ENCODE measurements around the gene ETF1.

Gene ETF1

GRCh38 chr5:138465261-138466124, 77.5 kb downstream of the ETF1 start, which contains the start of gene EGR1:
Gene EGR1, plus strand, starts transcription at chr5:138465479. Its CDS starts 283 bp downstream, at chr5:138465762.
- peak within 1 kb of the TSS; percentile 97 for H3K27ac ChIP-seq (ENCODE audit: insufficient read depth, low read length, poor library complexity, severe bottlenecking)
- peak within 1 kb of the TSS; percentile 90 for H3K4me3 ChIP-seq (ENCODE audit: insufficient read depth, low read depth, low read length, poor library complexity, severe bottlenecking)
- H3K27me3 ChIP-seq (replicated peaks; ENCODE audit: control insufficient read depth, insufficient read depth, low read length, poor library complexity, severe bottlenecking): no peaks in the 10 kb centered on the region
- peak; percentile 94 to 96 (median 94) for DNase-seq
- no peaks in the 10 kb centered on the region for H3K36me3 ChIP-seq (ENCODE audit: control insufficient read depth, insufficient read depth, low read length)
- no peaks in the 10 kb centered on the region for H3K9me3 ChIP-seq (ENCODE audit: control insufficient read depth, low read length)
- H3K4me1 ChIP-seq (ENCODE audit: control insufficient read depth, insufficient read depth, low read length, poor library complexity, severe bottlenecking): peaks cover 22% of the 10 kb centered on the region

- Histone ChIP-seq H3K36me3 (ENCODE audit: control insufficient read depth, insufficient read depth, low read length) (no peaks in the 10 kb centered on the region), H3K27me3 (replicated peaks; ENCODE audit: control insufficient read depth, insufficient read depth, low read length, poor library complexity, severe bottlenecking) (no peaks in the 10 kb centered on the region), H3K4me1 (ENCODE audit: control insufficient read depth, insufficient read depth, low read length, poor library complexity, severe bottlenecking) (peaks cover 28% of the 10 kb centered on the region), H3K9me3 (ENCODE audit: control insufficient read depth, low read length) (no peaks in the 10 kb centered on the region), H3K4me3 (ENCODE audit: insufficient read depth, low read depth, low read length, poor library complexity, severe bottlenecking) (peak overlapping the region; percentile 90), H3K27ac (ENCODE audit: insufficient read depth, low read length, poor library complexity, severe bottlenecking) (peak overlapping the region; percentile 97)
- DNase-seq: peak; percentile 95
Observed at GRCh38 chr5:138464388-138465260, 78.4 kb downstream of the ETF1 start.

- Histone ChIP-seq H3K27ac (ENCODE audit: insufficient read depth, low read length, poor library complexity, severe bottlenecking) (peak overlapping the region; percentile 97), H3K27me3 (replicated peaks; ENCODE audit: control insufficient read depth, insufficient read depth, low read length, poor library complexity, severe bottlenecking) (no peaks in the 10 kb centered on the region)
Observed at GRCh38 chr5:138464008-138464387, 79.0 kb downstream of the ETF1 start.

GRCh38 chr5:138463419-138464007, 79.5 kb downstream of the ETF1 start:
- Histone ChIP-seq H3K4me1 (ENCODE audit: control insufficient read depth, insufficient read depth, low read length, poor library complexity, severe bottlenecking) (peaks cover 39% of the 10 kb centered on the region), H3K4me3 (ENCODE audit: insufficient read depth, low read depth, low read length, poor library complexity, severe bottlenecking) (peak overlapping the region; percentile 90), H3K36me3 (ENCODE audit: control insufficient read depth, insufficient read depth, low read length) (no peaks in the 10 kb centered on the region), H3K27me3 (replicated peaks; ENCODE audit: control insufficient read depth, insufficient read depth, low read length, poor library complexity, severe bottlenecking) (no peaks in the 10 kb centered on the region), H3K9me3 (ENCODE audit: control insufficient read depth, low read length) (no peaks in the 10 kb centered on the region), H3K27ac (ENCODE audit: insufficient read depth, low read length, poor library complexity, severe bottlenecking) (peak overlapping the region; percentile 97)
- DNase-seq: no peak

More at GRCh38 chr5:138464008-138464387, 79.0 kb downstream of the ETF1 start:
- Histone ChIP-seq H3K36me3 (ENCODE audit: control insufficient read depth, insufficient read depth, low read length) (no peaks in the 10 kb centered on the region), H3K9me3 (ENCODE audit: control insufficient read depth, low read length) (no peaks in the 10 kb centered on the region), H3K4me3 (ENCODE audit: insufficient read depth, low read depth, low read length, poor library complexity, severe bottlenecking) (peak overlapping the region; percentile 90), H3K4me1 (ENCODE audit: control insufficient read depth, insufficient read depth, low read length, poor library complexity, severe bottlenecking) (peaks cover 34% of the 10 kb centered on the region)
- DNase-seq: peak; percentile 84 to 86 (median 85)

- Histone ChIP-seq H3K4me3 (ENCODE audit: insufficient read depth, low read depth, low read length, poor library complexity, severe bottlenecking) (no peak overlapping the region), H3K36me3 (ENCODE audit: control insufficient read depth, insufficient read depth, low read length) (no peaks in the 10 kb centered on the region), H3K4me1 (ENCODE audit: control insufficient read depth, insufficient read depth, low read length, poor library complexity, severe bottlenecking) (peaks cover 34% of the 10 kb centered on the region), H3K27me3 (replicated peaks; ENCODE audit: control insufficient read depth, insufficient read depth, low read length, poor library complexity, severe bottlenecking) (no peaks in the 10 kb centered on the region), H3K9me3 (ENCODE audit: control insufficient read depth, low read length) (no peaks in the 10 kb centered on the region), H3K27ac (ENCODE audit: insufficient read depth, low read length, poor library complexity, severe bottlenecking) (no peak overlapping the region)
- DNase-seq: no peak
Observed at GRCh38 chr5:138461343-138462125, 81.5 kb downstream of the ETF1 start.

GRCh38 chr5:138460032-138460693, 82.9 kb downstream of the ETF1 start:
- DNase-seq: no peak
- Histone ChIP-seq H3K4me3 (ENCODE audit: insufficient read depth, low read depth, low read length, poor library complexity, severe bottlenecking) (no peak overlapping the region), H3K27ac (ENCODE audit: insufficient read depth, low read length, poor library complexity, severe bottlenecking) (no peak overlapping the region)

GRCh38 chr5:138459311-138459933, 83.6 kb downstream of the ETF1 start:
- DNase-seq: peak; percentile 70 to 75 (median 74)

More at GRCh38 chr5:138460032-138460693, 82.9 kb downstream of the ETF1 start:
- no peaks in the 10 kb centered on the region for H3K9me3 ChIP-seq (ENCODE audit: control insufficient read depth, low read length)
- H3K27me3 ChIP-seq (replicated peaks; ENCODE audit: control insufficient read depth, insufficient read depth, low read length, poor library complexity, severe bottlenecking): no peaks in the 10 kb centered on the region
- no peaks in the 10 kb centered on the region for H3K36me3 ChIP-seq (ENCODE audit: control insufficient read depth, insufficient read depth, low read length)
- peaks cover 29% of the 10 kb centered on the region for H3K4me1 ChIP-seq (ENCODE audit: control insufficient read depth, insufficient read depth, low read length, poor library complexity, severe bottlenecking)

GRCh38 chr5:138458856-138459255, 84.2 kb downstream of the ETF1 start:
- Histone ChIP-seq H3K27ac (ENCODE audit: insufficient read depth, low read length, poor library complexity, severe bottlenecking) (peak overlapping the region; percentile 10), H3K9me3 (ENCODE audit: control insufficient read depth, low read length) (no peaks in the 10 kb centered on the region), H3K36me3 (ENCODE audit: control insufficient read depth, insufficient read depth, low read length) (no peaks in the 10 kb centered on the region), H3K4me3 (ENCODE audit: insufficient read depth, low read depth, low read length, poor library complexity, severe bottlenecking) (no peak overlapping the region), H3K4me1 (ENCODE audit: control insufficient read depth, insufficient read depth, low read length, poor library complexity, severe bottlenecking) (peaks cover 28% of the 10 kb centered on the region), H3K27me3 (replicated peaks; ENCODE audit: control insufficient read depth, insufficient read depth, low read length, poor library complexity, severe bottlenecking) (no peaks in the 10 kb centered on the region)
- no peak for DNase-seq

More at GRCh38 chr5:138459311-138459933, 83.6 kb downstream of the ETF1 start:
- Histone ChIP-seq H3K9me3 (ENCODE audit: control insufficient read depth, low read length) (no peaks in the 10 kb centered on the region), H3K4me1 (ENCODE audit: control insufficient read depth, insufficient read depth, low read length, poor library complexity, severe bottlenecking) (peaks cover 29% of the 10 kb centered on the region), H3K27ac (ENCODE audit: insufficient read depth, low read length, poor library complexity, severe bottlenecking) (peak overlapping the region; percentile 10), H3K27me3 (replicated peaks; ENCODE audit: control insufficient read depth, insufficient read depth, low read length, poor library complexity, severe bottlenecking) (no peaks in the 10 kb centered on the region), H3K36me3 (ENCODE audit: control insufficient read depth, insufficient read depth, low read length) (no peaks in the 10 kb centered on the region), H3K4me3 (ENCODE audit: insufficient read depth, low read depth, low read length, poor library complexity, severe bottlenecking) (no peak overlapping the region)
